GM12872 (cell line): ENCODE results near the gene AMPH.
A peak's percentile ranks its signal among the peaks of the same experiment; 100 is the strongest.

Source experiments
- TF ChIP-seq, protein P1 (sequence below): IDR thresholded peaks from 3 replicates; pipeline ENCODE4 v1.5.1; 2011; ENCODE audit warnings: low read depth, mild to moderate bottlenecking, low read length, moderate library complexity; ENCODE audit not compliant: insufficient read depth

AMPH gene

GRCh38 chr7:38453826-38454225 lies 177.3 kb downstream of the AMPH start:
- TF ChIP-seq, protein P1, sequence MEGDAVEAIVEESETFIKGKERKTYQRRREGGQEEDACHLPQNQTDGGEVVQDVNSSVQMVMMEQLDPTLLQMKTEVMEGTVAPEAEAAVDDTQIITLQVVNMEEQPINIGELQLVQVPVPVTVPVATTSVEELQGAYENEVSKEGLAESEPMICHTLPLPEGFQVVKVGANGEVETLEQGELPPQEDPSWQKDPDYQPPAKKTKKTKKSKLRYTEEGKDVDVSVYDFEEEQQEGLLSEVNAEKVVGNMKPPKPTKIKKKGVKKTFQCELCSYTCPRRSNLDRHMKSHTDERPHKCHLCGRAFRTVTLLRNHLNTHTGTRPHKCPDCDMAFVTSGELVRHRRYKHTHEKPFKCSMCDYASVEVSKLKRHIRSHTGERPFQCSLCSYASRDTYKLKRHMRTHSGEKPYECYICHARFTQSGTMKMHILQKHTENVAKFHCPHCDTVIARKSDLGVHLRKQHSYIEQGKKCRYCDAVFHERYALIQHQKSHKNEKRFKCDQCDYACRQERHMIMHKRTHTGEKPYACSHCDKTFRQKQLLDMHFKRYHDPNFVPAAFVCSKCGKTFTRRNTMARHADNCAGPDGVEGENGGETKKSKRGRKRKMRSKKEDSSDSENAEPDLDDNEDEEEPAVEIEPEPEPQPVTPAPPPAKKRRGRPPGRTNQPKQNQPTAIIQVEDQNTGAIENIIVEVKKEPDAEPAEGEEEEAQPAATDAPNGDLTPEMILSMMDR: no peak

- TF ChIP-seq, protein P1: no peak
These were observed 178.0 kb downstream of the AMPH start for GRCh38 chr7:38453168-38453567.

GRCh38 chr7:38452681-38453108 lies 178.5 kb downstream of the AMPH start:
- TF ChIP-seq, protein P1: no peak

GRCh38 chr7:38451840-38452239 lies 179.3 kb downstream of the AMPH start:
- TF ChIP-seq, protein P1: 0 out of 3 replicates have a peak, but pooled peaks have one; percentile 10

DNA sequence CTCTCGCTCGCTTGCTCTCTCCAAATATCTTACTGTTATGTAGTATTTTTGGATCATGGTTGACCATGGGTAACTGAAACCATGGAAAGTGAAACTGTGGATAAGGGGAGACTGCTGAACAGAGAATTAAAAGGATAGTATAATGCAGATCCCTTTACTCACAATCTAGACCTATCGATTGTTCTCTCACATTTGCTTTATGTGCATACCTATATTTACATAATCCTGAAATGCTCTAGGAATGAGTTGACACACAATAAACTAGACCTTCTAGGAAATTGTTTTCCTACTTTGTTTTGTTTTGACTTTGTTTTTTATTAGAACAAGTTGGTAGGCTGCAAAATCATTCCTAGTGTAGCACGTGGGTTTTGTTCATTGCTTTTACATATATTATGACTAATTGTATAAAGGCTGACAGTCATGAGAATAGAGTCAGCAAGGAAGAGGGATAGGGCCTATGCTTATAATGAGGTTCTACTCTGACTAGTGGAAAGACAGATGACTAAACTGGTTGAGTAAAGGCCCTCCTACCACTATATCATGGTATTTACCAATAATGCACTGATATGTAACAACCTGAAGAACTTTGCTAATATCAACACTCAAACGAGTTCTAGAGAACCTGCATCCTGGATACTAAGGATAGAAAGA lies 182.5 kb downstream of the AMPH start:
- TF ChIP-seq, protein P1: no peak

DNA sequence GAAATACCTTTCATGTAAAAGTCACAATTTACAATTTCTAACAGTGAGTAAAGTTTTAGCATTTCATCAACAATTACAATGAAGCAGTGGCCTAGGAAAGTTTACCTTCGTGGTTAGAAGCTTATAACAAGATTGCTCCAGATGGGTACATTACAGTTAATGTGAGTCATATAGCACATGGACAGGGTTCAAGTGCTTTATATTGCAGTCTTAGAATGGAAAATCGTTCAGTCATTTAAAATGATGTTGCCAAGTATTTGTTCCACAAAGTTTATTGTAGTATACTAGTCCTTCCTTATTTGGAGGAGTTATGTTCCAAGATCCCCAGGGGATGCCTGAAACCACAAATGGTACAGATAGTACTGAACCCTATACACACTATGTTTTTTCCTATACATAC lies 183.1 kb downstream of the AMPH start:
- TF ChIP-seq, protein P1: no peak

GRCh38 chr7:38438970-38439369 lies 192.2 kb downstream of the AMPH start:
- TF ChIP-seq, protein P1: no peak
